Calu3 (cell line): ENCODE measurements around the gene DOCK9. TPM values are rescaled to one million over a fixed set of nuclear protein-coding genes. Genes with fewer than 3 reads are reported as not detected.

Source experiments
- BruUV-seq: library from RNA; stranded (reverse); fragments of 400-500 nt; replicated peaks from 2 replicates; lab custom pipeline; 2021; lab: Mats Ljungman, UMichigan
- CTCF ChIA-PET: fragments of 300-600 bp; sonication (Branson Sonifier 250); formaldehyde crosslinking; loops from one replicate; lab custom pipeline; 2022; ENCODE audit warnings: antibody characterized with exemption; lab: Charles Lee
- DNase-seq: peaks from one replicate; pipeline ENCODE4 v3.0.0; 2022
- H3K27ac Mint-ChIP-seq: one replicate; pipeline ENCODE4 v1.8.0; 2022; ENCODE audit warnings: mixed read lengths; ENCODE audit not compliant: unreplicated experiment
- H3K27me3 Mint-ChIP-seq: one replicate; pipeline ENCODE4 v1.8.0; 2022; ENCODE audit warnings: mixed read lengths; ENCODE audit not compliant: unreplicated experiment
- H3K36me3 Mint-ChIP-seq: one replicate; pipeline ENCODE4 v1.8.0; 2022; ENCODE audit warnings: mild to moderate bottlenecking, moderate library complexity, mixed read lengths; ENCODE audit not compliant: insufficient read depth, unreplicated experiment
- H3K4me1 Mint-ChIP-seq: one replicate; pipeline ENCODE4 v1.8.0; 2022; ENCODE audit warnings: mild to moderate bottlenecking, low read depth, mixed read lengths; ENCODE audit not compliant: unreplicated experiment
- H3K4me3 Mint-ChIP-seq: one replicate; pipeline ENCODE4 v1.8.0; 2022; ENCODE audit warnings: mild to moderate bottlenecking, low read depth, moderate library complexity, mixed read lengths; ENCODE audit not compliant: unreplicated experiment
- H3K9me3 Mint-ChIP-seq: one replicate; pipeline ENCODE4 v1.8.0; 2022; ENCODE audit warnings: low read depth, mixed read lengths; ENCODE audit not compliant: unreplicated experiment
- intact Hi-C: fragments of 100-400 bp; cut with micrococcal nuclease; formaldehyde crosslinking; loops from one replicate; pipeline ENCODE4 v1.10.0; 2022; ENCODE audit not compliant: unreplicated experiment
- total RNA-seq: library from RNA; stranded (reverse); gene quantifications from 2 replicates; pipeline ENCODE4 v1.2.3, GENCODE V29; 2022
- TF ChIP-seq, protein P1 (sequence below): fragments of 200-600 bp; IDR thresholded peaks from one replicate; pipeline ENCODE4 v1.8.0; 2022; ENCODE audit warnings: antibody characterized with exemption; ENCODE audit not compliant: unreplicated experiment

Gene DOCK9
- total RNA-seq, 1 experiment from 2014 or later: 26.2 TPM

GRCh38 chr13:98934243-98934642 lies 43.6 kb downstream of the DOCK9 start:
- TF ChIP-seq, protein P1, sequence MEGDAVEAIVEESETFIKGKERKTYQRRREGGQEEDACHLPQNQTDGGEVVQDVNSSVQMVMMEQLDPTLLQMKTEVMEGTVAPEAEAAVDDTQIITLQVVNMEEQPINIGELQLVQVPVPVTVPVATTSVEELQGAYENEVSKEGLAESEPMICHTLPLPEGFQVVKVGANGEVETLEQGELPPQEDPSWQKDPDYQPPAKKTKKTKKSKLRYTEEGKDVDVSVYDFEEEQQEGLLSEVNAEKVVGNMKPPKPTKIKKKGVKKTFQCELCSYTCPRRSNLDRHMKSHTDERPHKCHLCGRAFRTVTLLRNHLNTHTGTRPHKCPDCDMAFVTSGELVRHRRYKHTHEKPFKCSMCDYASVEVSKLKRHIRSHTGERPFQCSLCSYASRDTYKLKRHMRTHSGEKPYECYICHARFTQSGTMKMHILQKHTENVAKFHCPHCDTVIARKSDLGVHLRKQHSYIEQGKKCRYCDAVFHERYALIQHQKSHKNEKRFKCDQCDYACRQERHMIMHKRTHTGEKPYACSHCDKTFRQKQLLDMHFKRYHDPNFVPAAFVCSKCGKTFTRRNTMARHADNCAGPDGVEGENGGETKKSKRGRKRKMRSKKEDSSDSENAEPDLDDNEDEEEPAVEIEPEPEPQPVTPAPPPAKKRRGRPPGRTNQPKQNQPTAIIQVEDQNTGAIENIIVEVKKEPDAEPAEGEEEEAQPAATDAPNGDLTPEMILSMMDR: no peak
- BruUV-seq: no TSS peak
- intact Hi-C loops: no loop called here

GRCh38 chr13:98930151-98930591 lies 47.7 kb downstream of the DOCK9 start:
- DNase-seq: no peak
- TF ChIP-seq, protein P1: no peak
- no peaks in the 10 kb centered on the region for H3K27me3 Mint-ChIP-seq
- H3K4me1 Mint-ChIP-seq: no peaks in the 10 kb centered on the region
- BruUV-seq: no TSS peak
- no peaks in the 10 kb centered on the region for H3K9me3 Mint-ChIP-seq
- CTCF ChIA-PET: no interaction called here
- no peak overlapping the region for H3K4me3 Mint-ChIP-seq
- no peaks in the 10 kb centered on the region for H3K36me3 Mint-ChIP-seq
- H3K27ac Mint-ChIP-seq: no peak overlapping the region
- intact Hi-C loops: no loop called here

More at GRCh38 chr13:98934243-98934642, 43.6 kb downstream of the DOCK9 start:
- H3K4me1 Mint-ChIP-seq: no peaks in the 10 kb centered on the region
- H3K9me3 Mint-ChIP-seq: no peaks in the 10 kb centered on the region
- CTCF ChIA-PET: no interaction called here
- no peaks in the 10 kb centered on the region for H3K36me3 Mint-ChIP-seq
- no peak overlapping the region for H3K27ac Mint-ChIP-seq
- no peaks in the 10 kb centered on the region for H3K27me3 Mint-ChIP-seq
- DNase-seq: no peak
- H3K4me3 Mint-ChIP-seq: no peak overlapping the region

GRCh38 chr13:98927951-98928927 lies 49.6 kb downstream of the DOCK9 start:
- Mint-ChIP-seq H3K27me3 (no peaks in the 10 kb centered on the region), H3K4me1 (no peaks in the 10 kb centered on the region), H3K4me3 (no peak overlapping the region), H3K36me3 (no peaks in the 10 kb centered on the region), H3K9me3 (no peaks in the 10 kb centered on the region), H3K27ac (no peak overlapping the region)
- TF ChIP-seq, protein P1: no peak
- no peak for DNase-seq
- intact Hi-C loops: no loop called here
- CTCF ChIA-PET: no interaction called here
- BruUV-seq: no TSS peak

GRCh38 chr13:98925949-98926348 lies 51.9 kb downstream of the DOCK9 start:
- no TSS peak for BruUV-seq
- H3K27me3 Mint-ChIP-seq: no peaks in the 10 kb centered on the region
- no peaks in the 10 kb centered on the region for H3K36me3 Mint-ChIP-seq
- no peaks in the 10 kb centered on the region for H3K9me3 Mint-ChIP-seq
- H3K4me1 Mint-ChIP-seq: no peaks in the 10 kb centered on the region
- TF ChIP-seq, protein P1: no peak
- H3K4me3 Mint-ChIP-seq: no peak overlapping the region
- intact Hi-C loops: no loop called here
- H3K27ac Mint-ChIP-seq: no peak overlapping the region
- CTCF ChIA-PET: no interaction called here
- no peak for DNase-seq
